Fibroblast of villous mesenchyme (primary cell): ENCODE measurements around the gene GRP. TPM values are rescaled to one million over a fixed set of nuclear protein-coding genes. Genes with fewer than 3 reads are reported as not detected.

Experiments
- DNase-seq: peaks from one replicate; pipeline ENCODE4 v3.0.0-alpha.2; 2010; ENCODE audit warnings: low read depth
- H3K4me3 ChIP-seq: 2 replicates; pipeline ENCODE4 v1.5.1; 2011; ENCODE audit warnings: low read depth, mild to moderate bottlenecking, low read length
- CTCF ChIP-seq: IDR thresholded peaks from 2 replicates; pipeline ENCODE4 v1.5.1; 2012; ENCODE audit warnings: low read depth, mild to moderate bottlenecking, low read length; ENCODE audit not compliant: insufficient read depth
- total RNA-seq: library from RNA; depleted of rRNA; stranded (reverse); fragments of >200 nt; gene quantifications from 2 replicates; pipeline ENCODE4 v1.2.3, GENCODE V29; 2012

The GRP gene
- total RNA-seq, 1 donor, result not detected

GRCh38 chr18:59189746-59190145 is 30.2 kb upstream of the GRP start:
- no peak for DNase-seq
- TF ChIP-seq CTCF, result no peak
- H3K4me3 ChIP-seq, result no peak overlapping the region

GRCh38 chr18:59196161-59196725 is 23.7 kb upstream of the GRP start:
- no peak for DNase-seq
- H3K4me3 ChIP-seq, result no peak overlapping the region
- TF ChIP-seq CTCF, result no peak

GRCh38 chr18:59197636-59198035 is 22.3 kb upstream of the GRP start:
- DNase-seq, result no peak
- TF ChIP-seq CTCF, result no peak
- H3K4me3 ChIP-seq, result no peak overlapping the region

- TF ChIP-seq CTCF, result no peak
- no peak overlapping the region for H3K4me3 ChIP-seq
- DNase-seq, result no peak
Observed at GRCh38 chr18:59198215-59198614, 21.7 kb upstream of the GRP start.

GRCh38 chr18:59200787-59201186 is 19.2 kb upstream of the GRP start:
- no peak overlapping the region for H3K4me3 ChIP-seq
- peak; percentile 4 for DNase-seq
- TF ChIP-seq CTCF, result no peak

GRCh38 chr18:59202258-59202820 is 17.6 kb upstream of the GRP start:
- DNase-seq, result no peak
- no peak overlapping the region for H3K4me3 ChIP-seq

More at GRCh38 chr18:59202258-59202820, 17.6 kb upstream of the GRP start:
- TF ChIP-seq CTCF, result no peak
